Inflammatory macrophage treated with lipopolysaccharide for 1 hour (primary cell): ENCODE data around the gene CXorf65.

Experiments used
- DNase-seq, 2 donors: peaks; one replicate each; pipeline ENCODE4 v3.0.0-alpha.2; 2020 to 2022

Gene CXorf65

GRCh38 chrX:71106427-71106826 is at the start of gene CXorf65:
TSS of gene CXorf65 (minus strand) at chrX:71106740. CDS start at chrX:71106556, 184 bp downstream.
- peak in 1 of 2 donors; percentile 17 for DNase-seq

DNA sequence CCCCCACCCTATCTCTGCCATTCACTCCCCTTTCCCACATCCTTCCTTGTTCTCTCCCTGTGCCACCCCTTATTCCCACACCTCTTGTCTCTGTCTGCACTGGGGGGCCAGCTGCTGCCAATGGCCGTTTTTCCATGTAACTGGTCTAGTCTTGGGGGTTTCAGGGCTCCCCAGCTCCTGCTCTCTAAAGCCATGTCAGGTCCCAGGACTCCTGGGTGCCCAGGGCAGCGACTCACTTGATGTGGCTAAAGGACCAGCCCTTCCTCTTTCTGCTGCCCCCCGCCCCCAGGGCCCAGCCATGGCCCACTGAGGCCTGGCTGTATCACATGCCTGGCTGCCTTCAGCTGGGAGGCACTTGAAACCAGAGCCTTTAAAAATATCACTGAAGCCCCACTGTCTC is 48.1 kb upstream of the CXorf65 start:
- no peak for DNase-seq

DNA sequence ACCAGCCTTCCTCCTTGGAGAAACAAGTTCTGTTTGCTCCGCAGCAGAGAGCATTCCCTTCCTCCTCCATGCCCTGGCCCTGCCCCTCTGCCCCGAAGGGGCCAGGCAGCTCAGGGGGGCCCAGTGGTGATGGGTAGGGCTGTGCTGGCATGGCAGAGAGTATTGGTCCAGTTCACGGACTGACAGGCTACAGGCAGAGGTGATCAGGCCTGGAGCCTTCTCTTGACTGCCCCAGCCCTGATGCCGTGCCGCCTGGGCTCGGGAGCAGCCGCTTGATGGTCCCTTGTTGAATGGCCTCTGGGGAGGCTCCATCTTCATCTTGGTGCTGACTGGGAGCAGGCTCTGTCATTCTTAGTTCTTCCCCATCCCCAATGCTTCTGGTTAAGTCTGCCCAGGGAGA is 47.7 kb upstream of the CXorf65 start:
- DNase-seq = no peak

DNA sequence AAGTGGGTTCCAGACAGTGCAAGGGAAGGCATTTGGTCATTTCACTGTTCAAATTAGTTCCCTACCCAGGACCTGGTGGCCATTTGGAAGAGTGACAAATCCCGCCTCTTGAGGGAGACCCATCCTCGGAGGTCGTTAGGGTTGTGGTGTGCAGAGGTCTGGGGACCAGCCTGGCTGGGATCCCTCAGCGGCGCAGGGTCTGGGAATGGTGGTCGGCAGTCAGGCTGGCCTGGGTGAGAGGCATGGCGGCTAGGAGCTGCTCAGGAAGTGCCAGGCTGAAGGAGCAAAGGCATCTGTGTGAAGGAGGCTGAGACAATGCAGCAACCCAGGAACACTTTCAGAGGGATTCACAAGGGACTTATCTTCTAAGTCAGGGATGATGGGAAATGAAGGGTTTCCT is 44.8 kb upstream of the CXorf65 start:
- no peak for DNase-seq

DNA sequence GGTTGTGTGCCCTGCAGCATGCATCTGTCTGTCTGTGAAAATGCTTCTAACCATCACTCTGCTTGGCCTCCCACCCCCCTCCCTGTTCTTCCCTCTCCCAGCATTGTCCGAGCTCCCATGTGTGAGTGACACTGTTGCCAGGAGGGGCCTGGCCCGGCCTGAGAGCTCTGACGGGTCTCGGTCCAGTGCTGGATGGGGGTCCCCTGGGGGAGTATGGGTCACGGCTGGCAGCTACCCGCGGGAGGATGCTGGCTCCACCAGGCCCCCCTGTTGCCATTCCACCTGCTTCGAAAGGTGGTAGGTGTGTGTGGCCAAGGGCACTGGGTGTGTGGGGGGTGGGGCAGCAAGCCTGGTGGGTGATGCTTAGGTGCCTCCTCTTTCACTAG is 41.7 kb upstream of the CXorf65 start:
- DNase-seq = no peak

DNA sequence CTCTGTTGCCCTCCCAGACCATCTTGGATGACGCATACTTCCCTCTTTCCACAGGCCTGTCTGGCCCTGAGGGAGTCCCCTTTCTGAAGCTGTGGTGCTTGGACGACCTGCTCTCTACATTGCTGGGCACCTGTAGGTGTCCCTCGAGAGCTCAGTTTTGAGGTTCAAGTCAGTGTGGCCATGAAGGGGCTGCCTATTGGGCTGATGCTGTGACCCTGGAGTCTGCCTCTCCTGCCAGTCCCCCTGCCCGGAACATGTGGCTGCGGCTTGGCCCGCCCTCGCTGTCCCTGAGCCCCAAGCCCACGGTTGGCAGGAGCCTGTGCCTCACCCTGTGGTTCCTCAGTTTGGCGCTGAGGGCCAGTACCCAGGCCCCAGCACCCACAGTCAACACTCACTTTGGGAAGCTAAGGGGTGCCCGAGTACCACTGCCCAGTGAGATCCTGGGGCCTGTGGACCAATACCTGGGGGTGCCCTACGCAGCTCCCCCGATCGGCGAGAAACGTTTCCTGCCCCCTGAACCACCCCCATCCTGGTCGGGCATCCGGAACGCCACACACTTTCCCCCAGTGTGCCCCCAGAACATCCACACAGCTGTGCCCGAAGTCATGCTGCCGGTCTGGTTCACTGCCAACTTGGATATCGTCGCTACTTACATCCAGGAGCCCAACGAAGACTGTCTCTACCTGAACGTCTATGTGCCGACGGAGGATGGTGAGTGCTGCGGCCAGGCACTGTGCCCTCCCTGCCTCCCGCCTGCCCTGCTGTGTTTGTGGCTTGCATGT is 41.1 kb upstream of the CXorf65 start:
- DNase-seq = peak in 1 of 2 donors; percentile 19

GRCh38 chrX:71144651-71145050 is 38.1 kb upstream of the CXorf65 start, which contains the start of gene NLGN3:
TSS of gene NLGN3 (plus strand) at chrX:71144841. CDS start at chrX:71147750, 2,909 bp downstream.
- DNase-seq = no peak

GRCh38 chrX:71143508-71143907 is 37.0 kb upstream of the CXorf65 start:
- DNase-seq = no peak

DNA sequence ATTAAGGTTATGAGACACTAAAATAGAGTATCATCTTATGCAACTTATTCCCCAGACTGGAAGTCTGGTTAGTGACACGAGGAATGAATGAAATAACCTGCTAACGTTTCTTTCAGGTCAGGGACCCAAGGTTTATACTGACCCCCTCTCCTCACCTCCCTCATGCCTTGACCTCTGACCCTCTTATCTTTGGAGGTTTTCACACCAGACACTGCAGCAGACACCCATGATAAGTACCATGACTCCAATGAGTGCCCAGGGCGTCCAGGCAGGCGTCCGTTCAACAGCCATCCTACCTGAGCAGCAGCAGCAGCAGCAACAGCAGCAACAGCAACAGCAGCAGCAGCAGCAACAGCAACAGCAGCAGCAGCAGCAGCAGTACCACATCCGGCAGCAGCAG is 33.9 kb upstream of the CXorf65 start:
- DNase-seq = no peak

DNA sequence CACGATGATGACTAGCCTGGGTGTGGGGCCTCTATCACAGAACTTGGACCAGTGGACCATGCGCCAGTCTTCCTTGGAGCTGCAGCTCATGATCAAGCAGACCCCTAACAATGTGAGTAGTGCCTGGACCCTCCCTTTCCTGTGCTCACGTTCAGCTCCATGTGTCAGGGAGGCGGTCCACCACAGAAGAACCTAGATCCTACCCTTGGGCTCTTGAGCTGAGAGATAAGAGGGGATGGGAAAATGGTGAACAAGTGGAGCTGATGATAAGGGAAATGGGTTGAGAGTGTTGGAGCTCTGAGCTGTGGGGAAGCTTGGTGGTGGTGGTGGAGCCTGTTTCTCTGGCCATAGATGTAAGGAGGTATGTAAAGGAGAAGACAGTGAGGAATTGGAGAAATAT is 25.0 kb upstream of the CXorf65 start:
- DNase-seq = no peak

- DNase-seq = peak; percentile 54 to 78
These were observed 22.6 kb upstream of the CXorf65 start for GRCh38 chrX:71128915-71129765.

DNA sequence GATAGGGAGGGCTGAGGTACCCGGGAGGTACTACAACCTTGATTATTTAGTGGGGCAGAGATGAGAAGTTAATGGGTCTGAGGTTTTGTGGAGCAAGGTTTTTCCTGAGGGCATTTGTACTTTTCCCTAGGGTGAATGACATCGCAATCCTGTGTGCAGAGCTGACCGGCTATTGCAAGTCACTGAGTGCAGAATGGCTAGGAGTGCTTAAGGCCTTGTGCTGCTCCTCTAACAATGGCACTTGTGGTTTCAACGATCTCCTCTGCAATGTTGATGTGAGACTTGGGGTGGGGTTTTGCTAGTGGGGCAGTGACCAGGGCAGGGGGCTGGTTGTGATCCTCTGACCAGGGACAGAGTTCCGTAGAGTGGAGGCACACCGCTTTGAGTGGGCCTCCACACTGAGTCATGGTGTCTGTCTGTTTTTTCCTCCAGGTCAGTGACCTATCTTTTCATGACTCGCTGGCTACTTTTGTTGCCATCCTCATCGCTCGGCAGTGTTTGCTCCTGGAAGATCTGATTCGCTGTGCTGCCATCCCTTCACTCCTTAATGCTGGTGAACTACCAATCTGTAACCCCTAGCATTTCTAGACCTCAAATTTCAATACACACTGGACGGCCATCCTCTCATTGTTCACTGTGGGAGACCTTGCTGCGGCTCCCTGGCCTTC is 21.8 kb upstream of the CXorf65 start:
- no peak for DNase-seq

DNA sequence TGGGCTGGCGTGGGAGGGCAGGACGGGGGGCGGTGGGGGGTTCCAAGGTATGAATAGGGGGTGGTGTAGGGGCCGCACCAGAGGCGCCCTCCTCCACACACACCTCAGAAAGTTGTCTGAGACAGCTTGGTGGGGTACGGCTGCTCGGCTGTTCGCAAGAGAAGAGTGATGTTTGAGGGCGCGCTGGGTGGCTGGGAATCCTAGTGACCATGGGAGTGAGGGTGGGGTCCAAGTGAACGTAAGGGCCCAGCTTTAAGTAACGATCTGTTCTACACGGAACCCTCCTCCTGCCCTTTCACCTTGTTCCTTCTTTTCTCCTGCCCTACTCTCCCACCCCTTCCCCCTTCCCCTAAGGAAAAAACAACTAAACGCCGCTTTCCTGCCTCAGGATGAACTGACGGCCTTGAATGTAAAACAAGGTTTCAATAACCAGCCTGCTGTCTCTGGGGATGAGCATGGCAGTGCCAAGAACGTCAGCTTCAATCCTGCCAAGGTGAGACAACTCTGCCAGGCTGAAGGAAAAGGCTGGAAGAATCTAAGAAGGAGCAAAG is 12.5 kb upstream of the CXorf65 start:
- no peak for DNase-seq

DNA sequence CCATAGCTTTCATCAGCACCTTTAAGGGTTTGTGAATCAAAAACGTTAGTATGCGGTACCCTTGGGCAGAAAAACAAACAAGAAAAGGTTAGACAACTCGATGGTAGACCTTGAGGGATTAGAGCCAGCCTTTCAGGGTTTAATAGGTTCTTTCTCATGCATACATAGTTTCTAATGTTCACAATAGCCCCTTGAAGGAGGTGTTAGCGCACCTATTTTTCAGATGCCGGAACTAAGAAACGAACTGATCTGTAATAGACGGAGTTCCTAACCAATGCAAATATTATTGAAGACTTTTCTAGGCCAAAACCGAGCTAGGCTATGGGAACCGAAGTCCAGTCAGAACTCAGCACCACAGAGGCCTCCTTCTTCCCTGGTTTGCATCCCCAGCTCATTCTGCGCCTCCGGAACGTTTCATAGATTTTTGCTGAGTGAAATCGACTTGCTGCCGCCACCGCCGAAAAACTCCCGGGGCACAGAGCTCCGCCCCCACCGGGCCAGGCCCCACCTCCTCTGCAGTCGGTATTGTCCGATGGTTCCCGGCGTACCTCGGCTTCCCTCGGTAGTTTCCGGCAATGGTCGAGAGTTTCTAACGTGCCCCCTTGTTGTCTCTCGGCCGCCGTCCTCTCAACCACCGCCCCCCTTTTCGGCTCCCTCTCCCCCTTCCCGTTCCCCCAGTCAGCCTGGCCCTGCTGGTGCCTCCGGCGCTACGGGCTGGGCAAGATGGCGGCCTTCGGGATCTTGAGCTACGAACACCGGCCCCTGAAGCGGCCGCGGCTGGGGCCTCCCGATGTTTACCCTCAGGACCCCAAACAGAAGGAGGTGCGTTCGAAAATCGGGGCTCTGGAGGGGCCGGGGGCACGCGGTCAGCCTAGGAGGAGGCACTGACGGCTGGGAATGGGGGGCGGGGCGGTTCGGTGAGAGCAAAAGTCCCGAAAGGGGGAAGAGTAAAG is 11.8 kb upstream of the CXorf65 start, which contains the start of gene MED12:
Gene MED12, plus strand, starts transcription at position 565 of the 953 bp plus-strand sequence. Its CDS starts 159 bp downstream, at position 724.
- peak; percentile 61 to 73 for DNase-seq

GRCh38 chrX:71117358-71117757 is 10.8 kb upstream of the CXorf65 start:
- no peak for DNase-seq

DNA sequence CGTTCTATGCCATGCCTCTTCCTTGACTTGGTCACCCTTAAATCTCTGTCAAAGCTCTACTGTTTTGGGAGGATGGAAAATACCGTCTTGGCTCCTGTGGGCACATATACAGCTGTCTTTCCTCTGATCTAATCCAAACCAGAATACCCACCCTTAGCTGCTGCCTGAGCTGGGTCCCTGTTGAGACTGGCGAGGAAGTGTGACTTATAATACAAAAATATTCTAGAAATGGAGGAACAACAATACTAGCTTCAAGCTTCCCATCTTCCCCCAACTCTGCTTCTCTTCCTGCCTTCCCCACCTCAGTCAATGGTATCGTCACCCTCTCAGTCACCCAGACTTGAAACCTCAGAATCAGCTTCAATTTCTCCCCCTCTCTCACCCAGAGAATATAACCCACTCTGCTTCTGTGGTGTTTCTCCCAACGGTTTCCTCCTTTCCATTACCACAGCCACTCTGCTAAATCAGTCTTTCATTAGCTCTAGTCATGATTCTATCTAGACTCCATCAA is 5.4 kb upstream of the CXorf65 start:
- DNase-seq = no peak

DNA sequence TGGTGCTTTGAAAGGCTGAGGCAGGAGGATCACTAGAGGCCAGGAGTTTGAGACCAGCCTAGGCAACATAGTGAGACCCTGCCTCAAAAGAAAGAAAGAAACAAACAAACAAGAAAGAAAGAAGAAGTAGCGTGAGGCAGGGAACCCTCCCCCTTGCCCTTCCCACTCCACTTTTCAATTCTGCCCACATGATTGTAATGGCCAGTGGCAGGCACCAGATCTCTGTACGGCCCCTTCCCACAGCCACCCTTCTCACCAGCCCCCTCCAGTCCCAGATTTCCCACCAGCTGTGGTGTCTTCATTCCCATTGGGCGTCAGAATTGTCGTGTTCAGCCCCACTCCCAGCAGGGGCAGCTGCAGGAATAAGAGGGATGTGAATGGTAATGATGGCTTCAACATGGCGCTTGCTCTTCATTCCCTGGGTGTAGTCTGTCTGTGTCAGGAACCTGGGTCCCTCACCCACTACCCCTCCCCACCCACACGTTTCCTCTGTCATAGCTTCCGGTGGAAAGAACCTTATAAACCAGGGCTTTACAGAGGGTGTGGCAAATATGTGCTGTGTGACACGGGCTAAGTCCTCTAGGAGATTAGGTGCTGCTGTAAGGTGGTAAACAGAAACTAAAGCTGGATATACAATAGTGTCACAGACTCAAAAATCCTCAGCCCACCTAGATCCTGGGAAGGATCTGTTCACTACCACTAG is 4.8 kb upstream of the CXorf65 start, which contains the start of gene IL2RG:
Gene IL2RG, minus strand, starts transcription at position 437 of the 703 bp plus-strand sequence. Its CDS starts 38 bp downstream, at position 399.
- DNase-seq = peak; percentile 76 to 86

GRCh38 chrX:71109051-71109450 is 2.5 kb upstream of the CXorf65 start:
- no peak for DNase-seq

GRCh38 chrX:71107762-71108360 is 1.3 kb upstream of the CXorf65 start:
- no peak for DNase-seq

DNA sequence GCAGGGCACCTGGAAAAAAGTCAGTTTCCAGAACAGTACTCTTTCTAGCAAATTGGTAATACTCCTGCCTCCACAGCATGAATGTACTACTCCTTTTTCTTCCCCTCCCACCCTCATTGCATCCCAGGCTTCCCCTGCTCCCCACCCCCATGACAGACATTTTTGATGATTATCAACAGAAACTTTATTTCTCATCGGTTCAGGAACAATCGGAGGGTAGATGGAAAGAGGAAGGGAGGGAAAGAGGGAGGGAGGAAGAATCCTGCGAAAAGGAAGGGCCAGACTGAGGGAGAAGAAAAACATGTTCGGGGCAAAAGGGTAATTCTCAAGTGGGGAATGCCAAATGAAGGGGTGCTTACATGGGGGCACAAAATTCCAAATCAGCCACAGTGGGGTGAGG is 705 bp upstream of the CXorf65 start:
- DNase-seq = no peak
